ENCODE results near the gene DMAC2L.
"Not testable (repeated sequence)": the region's sequence is repeated elsewhere in the genome, so short reads cannot be mapped to it uniquely, and the experiment has no call there.

DMAC2L gene

GRCh38 chr14:50356283-50356682 lies 44.2 kb downstream of the DMAC2L start:
- not testable (repeated sequence) for DNase-seq (ENCODE audit: low spot score)

GRCh38 chr14:50357124-50357523 lies 45.0 kb downstream of the DMAC2L start:
- DNase-seq (ENCODE audit: low spot score) = no peak

DNA sequence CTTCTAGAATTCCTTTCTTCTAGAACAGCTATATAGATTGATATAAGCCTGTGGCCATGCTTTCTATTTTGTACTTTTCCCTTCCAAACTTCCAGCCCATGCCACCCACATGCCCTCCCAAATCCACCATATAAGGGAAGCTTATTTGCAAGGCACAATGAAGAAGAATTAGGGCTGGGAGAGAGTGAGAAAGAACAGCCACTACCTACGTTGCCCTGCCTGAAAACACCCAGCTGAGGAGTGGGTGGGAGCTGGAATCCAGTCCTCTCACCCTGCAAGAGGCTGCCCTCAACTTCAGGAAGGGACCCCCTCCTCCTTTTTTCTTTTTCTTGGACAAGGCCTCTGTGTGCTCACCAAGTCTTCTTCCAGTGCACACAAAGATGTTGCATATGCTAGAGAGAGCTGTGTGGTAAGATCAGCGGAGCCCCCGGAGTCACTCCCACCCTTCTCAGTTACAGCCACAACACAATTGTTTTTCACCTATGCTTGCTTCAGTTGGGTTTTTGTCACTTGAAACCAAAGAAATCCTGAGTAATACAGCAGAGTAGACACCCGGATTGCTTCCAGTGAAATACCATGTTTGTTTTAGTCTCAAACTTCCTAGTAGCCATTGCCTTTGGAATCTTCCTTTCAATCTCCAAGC lies 45.8 kb downstream of the DMAC2L start:
- DNase-seq (ENCODE audit: low spot score) = no peak

- DNase-seq (ENCODE audit: low spot score) = no peak
Measured at GRCh38 chr14:50359631-50360030, 47.5 kb downstream of the DMAC2L start.

- DNase-seq (ENCODE audit: low spot score) = no peak
Measured at GRCh38 chr14:50360093-50360492, 48.0 kb downstream of the DMAC2L start.

DNA sequence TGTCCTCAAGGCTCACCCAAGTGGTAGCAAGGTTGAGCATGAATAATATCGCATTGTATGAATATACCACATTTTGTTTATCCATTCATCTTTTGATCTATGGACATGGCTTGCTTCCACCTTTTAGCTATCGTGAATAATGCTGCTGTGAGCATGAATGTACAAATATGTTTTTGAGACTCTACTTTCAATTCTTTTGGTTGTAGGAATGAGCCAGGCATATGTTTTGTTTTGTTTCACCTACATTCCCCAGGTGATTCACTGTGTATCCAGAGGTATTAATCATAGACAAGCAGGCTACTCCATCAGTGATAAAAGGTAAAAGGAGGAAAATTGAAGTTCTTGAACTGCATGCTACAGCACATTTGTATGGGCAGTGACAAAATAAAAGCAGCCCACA lies 48.7 kb downstream of the DMAC2L start:
- no peak for DNase-seq (ENCODE audit: low spot score)

GRCh38 chr14:50361473-50362403 lies 49.6 kb downstream of the DMAC2L start:
- not testable (repeated sequence) for DNase-seq (ENCODE audit: low spot score)

GRCh38 chr14:50362764-50363713 lies 50.9 kb downstream of the DMAC2L start:
- no peak for DNase-seq (ENCODE audit: low spot score)

GRCh38 chr14:50363714-50364111 lies 51.6 kb downstream of the DMAC2L start:
- no peak for DNase-seq (ENCODE audit: low spot score)

DNA sequence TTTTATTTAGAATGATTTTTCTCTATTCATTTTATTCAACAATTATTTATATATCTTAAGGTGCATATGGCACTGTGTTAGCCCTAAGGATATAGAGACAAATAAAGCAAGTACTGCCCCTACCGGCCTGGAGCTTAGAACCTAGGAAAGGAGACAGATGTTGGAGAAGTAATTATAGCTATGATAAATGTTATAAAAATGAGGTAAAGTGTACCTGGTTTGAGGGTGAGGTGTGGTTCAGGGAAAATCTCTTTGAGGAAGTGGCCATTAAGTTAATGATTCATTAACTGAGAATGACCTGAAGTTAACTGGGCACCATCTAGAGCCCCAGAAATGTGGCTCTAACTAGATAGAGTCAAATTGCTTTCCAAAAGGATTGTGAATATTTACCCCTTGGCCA lies 52.7 kb downstream of the DMAC2L start:
- DNase-seq (ENCODE audit: low spot score) = no peak

DNA sequence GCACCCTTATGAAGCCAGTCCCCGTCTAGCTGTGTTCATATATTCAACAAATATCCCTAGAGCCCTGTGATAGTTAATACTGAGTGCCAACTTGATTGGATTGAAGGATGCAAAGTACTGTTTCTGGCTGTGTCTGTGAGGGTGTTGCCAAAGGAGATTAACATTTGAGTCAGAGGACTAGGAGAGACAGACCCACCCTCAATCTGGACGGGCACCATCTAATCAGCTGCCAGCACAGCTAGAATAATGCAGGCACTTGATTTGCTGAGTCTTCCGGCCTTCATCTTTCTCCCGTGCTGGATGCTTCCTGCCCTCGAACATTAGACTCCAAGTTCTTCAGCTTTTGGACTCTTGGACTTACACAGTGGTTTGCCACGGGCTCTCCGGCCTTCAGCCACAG lies 53.4 kb downstream of the DMAC2L start:
- peak; percentile 46 for DNase-seq (ENCODE audit: low spot score)

- no peak for DNase-seq (ENCODE audit: low spot score)
Measured at GRCh38 chr14:50366115-50366514, 54.0 kb downstream of the DMAC2L start.

GRCh38 chr14:50366589-50366988 lies 54.5 kb downstream of the DMAC2L start:
- no peak for DNase-seq (ENCODE audit: low spot score)

DNA sequence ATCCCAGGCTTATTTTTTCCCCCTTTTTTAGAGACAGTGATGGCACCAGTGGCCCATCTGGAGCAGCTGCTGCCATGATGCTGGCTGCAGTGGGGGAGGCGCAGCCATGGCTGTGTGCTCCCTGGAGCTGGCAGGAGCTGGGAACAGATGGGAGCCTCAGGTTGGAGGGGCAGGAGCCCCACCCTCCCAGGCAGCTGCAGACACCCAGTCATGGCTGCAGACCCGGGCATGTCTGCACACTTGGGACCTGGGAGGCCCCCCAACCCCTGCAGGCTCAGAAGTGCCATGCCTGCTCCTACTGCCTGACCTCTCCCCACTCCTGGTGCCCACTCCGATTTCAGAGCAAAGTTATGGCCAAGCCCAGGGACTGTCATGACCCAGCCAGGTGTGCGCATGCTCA lies 59.4 kb downstream of the DMAC2L start:
- no peak for DNase-seq (ENCODE audit: low spot score)

- no peak for DNase-seq (ENCODE audit: low spot score)
Measured at GRCh38 chr14:50373959-50374358, 61.8 kb downstream of the DMAC2L start.

- no peak for DNase-seq (ENCODE audit: low spot score)
Measured at GRCh38 chr14:50375760-50376159, 63.6 kb downstream of the DMAC2L start.

Measured in D341Med (cell line).